Activated B cell treated with CpG ODN at 0.5 μM for 24 hours (primary cell): Measurements from ENCODE around the gene FICD. TPM values are rescaled to one million over a fixed set of nuclear protein-coding genes. Genes with fewer than 3 reads are reported as not detected.

ENCODE experiments used
- ATAC-seq: fragments of 200-7000 bp; cut with Tn5 transposase; one replicate; pipeline ENCODE4 v1.10.0; 2021; ENCODE audit warnings: low read depth, mild to moderate bottlenecking, moderate library complexity
- CTCF ChIA-PET: fragments of 350-600 bp; sonication (Branson Sonifier 250); formaldehyde crosslinking; loops from one replicate; lab custom pipeline; 2021; ENCODE audit warnings: antibody characterized with exemption; lab: Charles Lee
- POLR2A ChIA-PET: fragments of 350-600 bp; sonication (Branson Sonifier 250); formaldehyde crosslinking; loops from one replicate; lab custom pipeline; 2021; ENCODE audit warnings: antibody characterized with exemption; lab: Charles Lee
- DNase-seq: peaks from one replicate; pipeline ENCODE4 v3.0.0; 2022
- H3K27ac Mint-ChIP-seq: one replicate; pipeline ENCODE4 v1.8.0; 2020; ENCODE audit warnings: mixed read lengths
- H3K27me3 Mint-ChIP-seq: one replicate; pipeline ENCODE4 v1.8.0; 2021; ENCODE audit warnings: mixed read lengths
- H3K36me3 Mint-ChIP-seq: one replicate; pipeline ENCODE4 v1.8.0; 2021; ENCODE audit warnings: low read depth, mixed read lengths
- H3K4me1 Mint-ChIP-seq: one replicate; pipeline ENCODE4 v1.8.0; 2021; ENCODE audit warnings: mixed read lengths
- H3K4me3 Mint-ChIP-seq: one replicate; pipeline ENCODE4 v1.8.0; 2020; ENCODE audit warnings: mild to moderate bottlenecking, mixed read lengths
- H3K9me3 Mint-ChIP-seq: one replicate; pipeline ENCODE4 v1.8.0; 2020; ENCODE audit warnings: mixed read lengths
- intact Hi-C: fragments of 100-400 bp; cut with micrococcal nuclease; formaldehyde crosslinking; loops from one replicate; pipeline ENCODE4 v1.15.1; 2024
- total RNA-seq: library from RNA; stranded (reverse); gene quantifications from 2 replicates; pipeline ENCODE4 v1.2.3, GENCODE V29; 2022
- TF ChIP-seq, protein P1 (sequence below): fragments of 200-600 bp; IDR thresholded peaks from one replicate; pipeline ENCODE4 v1.8.0; 2022; ENCODE audit warnings: antibody characterized with exemption, mild to moderate bottlenecking

The FICD gene
- total RNA-seq, 1 donor from 2014 or later: 11.2 TPM

DNA sequence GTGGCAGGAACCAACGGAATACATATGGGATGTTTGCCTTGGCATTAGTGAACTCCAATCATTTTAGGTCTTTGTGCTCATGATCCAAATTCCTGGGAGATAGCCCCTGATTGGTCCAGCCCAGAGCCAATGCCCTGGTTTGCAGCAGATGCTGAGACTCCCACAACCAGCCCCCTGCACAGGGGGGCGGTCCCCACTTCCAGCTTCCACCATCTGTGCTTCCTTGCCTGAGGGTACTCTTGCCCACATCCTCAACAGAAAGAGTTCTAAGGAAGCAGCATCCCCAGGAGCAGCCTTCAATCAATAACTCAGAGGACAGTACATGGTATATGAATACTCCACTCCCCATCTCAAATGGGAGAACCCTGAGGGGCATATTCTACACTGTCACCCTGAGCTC, 39.7 kb upstream of the FICD start:
- TF ChIP-seq, protein P1, sequence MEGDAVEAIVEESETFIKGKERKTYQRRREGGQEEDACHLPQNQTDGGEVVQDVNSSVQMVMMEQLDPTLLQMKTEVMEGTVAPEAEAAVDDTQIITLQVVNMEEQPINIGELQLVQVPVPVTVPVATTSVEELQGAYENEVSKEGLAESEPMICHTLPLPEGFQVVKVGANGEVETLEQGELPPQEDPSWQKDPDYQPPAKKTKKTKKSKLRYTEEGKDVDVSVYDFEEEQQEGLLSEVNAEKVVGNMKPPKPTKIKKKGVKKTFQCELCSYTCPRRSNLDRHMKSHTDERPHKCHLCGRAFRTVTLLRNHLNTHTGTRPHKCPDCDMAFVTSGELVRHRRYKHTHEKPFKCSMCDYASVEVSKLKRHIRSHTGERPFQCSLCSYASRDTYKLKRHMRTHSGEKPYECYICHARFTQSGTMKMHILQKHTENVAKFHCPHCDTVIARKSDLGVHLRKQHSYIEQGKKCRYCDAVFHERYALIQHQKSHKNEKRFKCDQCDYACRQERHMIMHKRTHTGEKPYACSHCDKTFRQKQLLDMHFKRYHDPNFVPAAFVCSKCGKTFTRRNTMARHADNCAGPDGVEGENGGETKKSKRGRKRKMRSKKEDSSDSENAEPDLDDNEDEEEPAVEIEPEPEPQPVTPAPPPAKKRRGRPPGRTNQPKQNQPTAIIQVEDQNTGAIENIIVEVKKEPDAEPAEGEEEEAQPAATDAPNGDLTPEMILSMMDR: no peak
- Mint-ChIP-seq H3K27me3 (peaks cover 8% of the 10 kb centered on the region), H3K4me1 (no peaks in the 10 kb centered on the region), H3K9me3 (no peaks in the 10 kb centered on the region), H3K4me3 (no peak overlapping the region), H3K36me3 (no peaks in the 10 kb centered on the region), H3K27ac (no peak overlapping the region)
- ChIA-PET CTCF (no interaction called here), POLR2A (no interaction called here)
- ATAC-seq (no peak), DNase-seq (no peak)
- intact Hi-C loops: no loop called here

DNA sequence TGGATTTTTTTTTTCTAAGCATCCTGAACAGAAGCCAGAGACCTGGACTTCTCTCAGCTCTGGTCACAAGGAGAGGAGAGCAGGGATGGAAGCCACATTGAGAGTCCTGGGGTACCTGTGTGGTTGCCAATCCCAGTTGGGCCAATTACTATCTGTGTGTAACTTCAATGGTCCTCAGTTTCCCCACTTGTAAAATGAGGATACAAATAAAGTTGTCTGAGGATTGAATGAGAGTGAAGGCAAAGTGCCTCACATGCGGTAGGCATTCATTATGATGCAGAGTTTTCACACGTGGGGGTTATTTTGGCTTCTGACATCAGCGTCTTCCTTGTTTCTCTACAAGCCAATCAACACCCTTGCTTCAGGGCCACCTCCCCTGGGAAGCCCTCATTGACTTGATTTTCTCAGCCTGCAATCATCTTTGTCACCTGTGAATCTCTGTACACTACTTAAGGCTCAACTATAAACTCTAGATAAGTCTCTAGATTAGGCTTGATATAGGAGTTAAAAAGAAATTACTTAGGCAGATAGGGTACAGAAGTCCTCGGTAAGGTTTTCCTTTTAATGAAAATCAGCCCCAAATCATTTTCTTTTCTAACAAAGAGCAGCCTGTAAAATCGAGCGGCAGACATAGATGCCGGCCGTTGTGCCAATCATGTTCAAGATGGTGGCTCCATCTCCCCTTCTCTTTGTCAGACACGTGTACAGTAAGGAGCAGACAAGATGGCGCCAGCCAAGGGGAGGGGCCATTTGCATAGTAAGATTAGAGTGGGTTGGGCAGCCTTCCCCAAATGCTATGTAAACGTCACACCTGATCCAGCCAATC, 37.8 kb upstream of the FICD start:
- no peaks in the 10 kb centered on the region for H3K9me3 Mint-ChIP-seq
- no peak overlapping the region for H3K4me3 Mint-ChIP-seq
- CTCF ChIA-PET: no interaction called here
- no peak overlapping the region for H3K27ac Mint-ChIP-seq
- ATAC-seq: no peak
- TF ChIP-seq, protein P1: no peak
- no peak for DNase-seq
- H3K27me3 Mint-ChIP-seq: peaks cover 12% of the 10 kb centered on the region
- no peaks in the 10 kb centered on the region for H3K4me1 Mint-ChIP-seq
- H3K36me3 Mint-ChIP-seq: no peaks in the 10 kb centered on the region
- intact Hi-C loops: no loop called here
- POLR2A ChIA-PET: no interaction called here

DNA sequence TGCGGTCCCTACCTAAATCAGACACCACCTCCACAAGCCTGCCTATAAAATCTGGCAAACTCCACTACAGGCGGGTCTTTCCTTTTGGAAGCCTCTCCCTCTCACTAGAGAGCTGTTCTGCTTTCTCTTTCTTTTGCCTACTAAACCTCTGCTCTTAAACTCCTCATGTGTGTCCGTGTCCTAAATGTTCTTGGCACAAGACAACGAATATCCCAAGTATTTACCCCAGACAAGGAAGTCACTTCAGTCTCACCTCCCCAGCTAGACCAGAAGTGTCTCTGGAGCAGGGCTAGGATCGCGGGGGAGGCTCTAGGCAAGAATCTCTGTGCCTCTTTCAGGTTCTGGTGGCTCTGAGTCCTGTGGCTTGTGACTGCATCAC, 37.2 kb upstream of the FICD start:
- ATAC-seq (no peak), DNase-seq (no peak)
- POLR2A ChIA-PET: no interaction called here
- TF ChIP-seq, protein P1: no peak
- intact Hi-C loops: no loop called here
- Mint-ChIP-seq H3K27me3 (peaks cover 13% of the 10 kb centered on the region), H3K9me3 (no peaks in the 10 kb centered on the region), H3K27ac (no peak overlapping the region), H3K36me3 (no peaks in the 10 kb centered on the region), H3K4me3 (no peak overlapping the region), H3K4me1 (no peaks in the 10 kb centered on the region)
- CTCF ChIA-PET: no interaction called here

DNA sequence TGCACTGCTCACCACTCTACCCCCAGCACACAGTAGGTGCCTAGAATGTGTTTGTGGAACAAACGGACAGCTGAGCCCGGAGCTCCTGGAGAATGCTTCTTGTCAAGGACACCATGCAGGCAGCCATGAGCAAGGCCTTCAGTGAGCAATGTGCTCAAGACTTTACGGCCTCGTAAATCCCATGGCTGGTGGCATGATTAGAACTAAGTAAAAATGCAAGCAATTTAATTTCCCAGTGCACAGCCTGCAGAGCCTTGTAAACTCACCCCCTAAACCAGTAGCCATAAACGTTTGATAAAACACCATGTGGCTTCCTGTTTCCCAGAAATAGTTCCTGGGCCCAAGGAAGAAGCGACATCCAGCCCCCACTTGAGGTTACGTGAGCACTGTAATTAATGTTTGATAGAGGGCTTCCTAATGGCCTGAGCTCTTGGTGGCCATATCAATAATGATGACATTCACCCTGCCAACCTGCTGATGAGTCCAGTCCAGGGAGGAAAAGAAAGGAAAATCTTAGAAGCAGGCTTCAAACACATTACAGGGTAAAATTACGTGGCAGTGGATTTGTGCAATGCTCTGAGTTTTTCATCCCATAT, 36.4 kb upstream of the FICD start:
- H3K4me3 Mint-ChIP-seq: no peak overlapping the region
- no peaks in the 10 kb centered on the region for H3K4me1 Mint-ChIP-seq
- ATAC-seq (no peak), DNase-seq (no peak)
- TF ChIP-seq, protein P1: no peak
- intact Hi-C loops: no loop called here
- POLR2A ChIA-PET: no interaction called here
- no peak overlapping the region for H3K27ac Mint-ChIP-seq
- H3K9me3 Mint-ChIP-seq: no peaks in the 10 kb centered on the region
- H3K27me3 Mint-ChIP-seq: peaks cover 14% of the 10 kb centered on the region
- CTCF ChIA-PET: no interaction called here
- H3K36me3 Mint-ChIP-seq: no peaks in the 10 kb centered on the region

DNA sequence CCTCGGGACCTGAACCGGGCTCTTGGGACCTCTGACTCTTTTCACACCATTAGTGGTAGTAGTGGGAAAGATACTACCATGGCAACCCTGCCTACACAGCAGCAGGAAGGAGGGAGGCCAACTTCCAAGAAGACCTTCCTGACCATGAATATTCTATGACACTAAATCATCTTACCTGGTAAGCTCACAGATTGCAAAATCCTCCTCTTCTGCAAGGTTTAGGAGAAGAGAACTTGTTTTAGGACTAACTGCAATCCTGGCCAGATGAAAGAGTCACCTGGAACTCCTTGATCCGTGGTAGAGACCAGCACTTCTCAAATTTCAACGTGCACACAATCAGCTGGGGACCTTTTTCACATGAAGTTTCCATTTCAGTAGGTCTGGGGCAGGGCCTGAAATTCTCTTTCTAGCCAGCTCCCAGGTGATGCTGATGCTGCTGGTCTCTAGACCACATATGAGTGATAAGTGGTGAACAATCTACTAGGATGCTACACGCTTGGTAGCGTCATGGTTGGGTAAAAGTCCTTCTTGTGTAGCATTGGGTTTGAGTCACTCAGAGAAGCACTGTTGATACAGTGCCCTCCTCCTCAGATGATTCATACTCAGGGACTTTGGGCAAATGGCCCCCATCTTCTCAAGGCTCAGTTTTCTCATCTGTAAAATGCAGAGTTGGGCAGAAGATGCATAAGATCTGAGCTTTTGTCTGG, 35.6 kb upstream of the FICD start:
- H3K4me1 Mint-ChIP-seq: no peaks in the 10 kb centered on the region
- no peak overlapping the region for H3K27ac Mint-ChIP-seq
- TF ChIP-seq, protein P1: no peak
- intact Hi-C loops: no loop called here
- H3K4me3 Mint-ChIP-seq: no peak overlapping the region
- ATAC-seq (no peak), DNase-seq (no peak)
- H3K27me3 Mint-ChIP-seq: peaks cover 14% of the 10 kb centered on the region
- H3K36me3 Mint-ChIP-seq: no peaks in the 10 kb centered on the region
- POLR2A ChIA-PET: no interaction called here
- H3K9me3 Mint-ChIP-seq: no peaks in the 10 kb centered on the region
- CTCF ChIA-PET: no interaction called here
